AG08396 (cell line): ENCODE measurements around the gene PCP4.

Experiments used
- DNase-seq: peaks from one replicate; pipeline ENCODE4 v3.0.0; 2012; ENCODE audit warnings: low spot score, mixed read lengths

The PCP4 gene

GRCh38 chr21:39923476-39923875, 56.2 kb downstream of the PCP4 start:
- no peak for DNase-seq

- no peak for DNase-seq
Measured at GRCh38 chr21:39924577-39925308, 57.5 kb downstream of the PCP4 start.

- DNase-seq: no peak
Measured at GRCh38 chr21:39927304-39927886, 60.2 kb downstream of the PCP4 start.

GRCh38 chr21:39932335-39932734, 65.1 kb downstream of the PCP4 start:
- no peak for DNase-seq

- DNase-seq: no peak
Measured at GRCh38 chr21:39934895-39935294, 67.7 kb downstream of the PCP4 start.

- no peak for DNase-seq
Measured at GRCh38 chr21:39935716-39936115, 68.5 kb downstream of the PCP4 start.

- no peak for DNase-seq
Measured at GRCh38 chr21:39938086-39938625, 70.9 kb downstream of the PCP4 start.

- no peak for DNase-seq
Measured at GRCh38 chr21:39946199-39946598, 79.0 kb downstream of the PCP4 start.

GRCh38 chr21:39947031-39947430, 79.8 kb downstream of the PCP4 start:
- DNase-seq: no peak

GRCh38 chr21:39951183-39952101, 84.2 kb downstream of the PCP4 start:
- DNase-seq: no peak

- DNase-seq: no peak
Measured at GRCh38 chr21:39952265-39952664, 85.0 kb downstream of the PCP4 start.

GRCh38 chr21:39954570-39954969, 87.3 kb downstream of the PCP4 start:
- no peak for DNase-seq

- DNase-seq: no peak
Measured at GRCh38 chr21:39955326-39955725, 88.1 kb downstream of the PCP4 start.

GRCh38 chr21:39956586-39956985, 89.3 kb downstream of the PCP4 start:
- DNase-seq: no peak

GRCh38 chr21:39958731-39959130, 91.5 kb downstream of the PCP4 start:
- no peak for DNase-seq

- DNase-seq: no peak
Measured at GRCh38 chr21:39961251-39961650, 94.0 kb downstream of the PCP4 start.

- no peak for DNase-seq
Measured at GRCh38 chr21:39965026-39965425, 97.8 kb downstream of the PCP4 start.

GRCh38 chr21:39966786-39967185, 99.5 kb downstream of the PCP4 start:
- no peak for DNase-seq

GRCh38 chr21:39968010-39968409, 100.8 kb downstream of the PCP4 start:
- DNase-seq: no peak

GRCh38 chr21:39969691-39970364, 102.6 kb downstream of the PCP4 start:
- no peak for DNase-seq

- no peak for DNase-seq
Measured at GRCh38 chr21:39971956-39972355, 104.7 kb downstream of the PCP4 start.

GRCh38 chr21:39972471-39972870, 105.2 kb downstream of the PCP4 start:
- no peak for DNase-seq
